GM21619 (cell line): ENCODE results near the gene CERKL.

Experiments
- ATAC-seq: cut with Tn5 transposase; IDR thresholded peaks from one replicate; pipeline ENCODE4 v1.9.1; 2021; ENCODE audit not compliant: unreplicated experiment

The CERKL gene

GRCh38 chr2:181628590-181629585 is 28.0 kb downstream of the CERKL start:
- no peak for ATAC-seq

DNA sequence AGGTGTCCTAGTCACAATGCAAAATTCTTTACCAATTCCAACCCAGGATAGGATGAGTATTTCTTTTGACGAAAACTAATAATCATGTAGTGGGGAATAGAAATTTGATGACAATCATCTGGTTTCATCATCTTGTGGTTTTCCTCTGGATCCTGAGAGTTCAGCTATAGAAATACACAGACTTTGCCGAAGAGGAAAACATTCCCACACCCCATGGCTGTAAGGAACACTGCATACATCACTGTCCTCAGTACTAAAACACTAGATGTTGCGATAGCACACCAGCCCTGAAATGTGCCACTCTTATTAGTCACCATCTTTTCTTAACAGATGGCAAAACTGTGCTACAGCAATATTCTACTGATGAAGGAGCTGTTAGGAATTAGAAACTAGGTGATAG is 29.4 kb downstream of the CERKL start:
- ATAC-seq: no peak

GRCh38 chr2:181626671-181627070 is 30.2 kb downstream of the CERKL start:
- ATAC-seq: no peak

DNA sequence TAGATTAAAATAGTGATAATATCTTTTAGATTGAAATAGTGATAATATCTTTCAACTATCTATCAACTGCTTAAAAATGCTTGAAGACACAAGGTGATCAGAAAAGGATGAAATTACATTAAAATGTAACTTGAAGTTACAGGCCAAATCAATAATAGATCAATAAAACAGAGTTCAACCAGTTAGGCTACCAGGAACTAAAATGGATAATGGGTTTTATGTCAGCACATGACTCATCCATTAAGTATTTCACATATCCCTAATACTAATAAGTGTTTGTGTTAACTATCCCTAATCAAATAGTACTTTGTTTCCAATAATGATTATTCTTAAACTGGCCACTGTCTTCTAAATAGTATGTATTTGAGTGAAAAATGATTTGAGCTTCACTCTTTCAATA is 33.7 kb downstream of the CERKL start:
- ATAC-seq: no peak

DNA sequence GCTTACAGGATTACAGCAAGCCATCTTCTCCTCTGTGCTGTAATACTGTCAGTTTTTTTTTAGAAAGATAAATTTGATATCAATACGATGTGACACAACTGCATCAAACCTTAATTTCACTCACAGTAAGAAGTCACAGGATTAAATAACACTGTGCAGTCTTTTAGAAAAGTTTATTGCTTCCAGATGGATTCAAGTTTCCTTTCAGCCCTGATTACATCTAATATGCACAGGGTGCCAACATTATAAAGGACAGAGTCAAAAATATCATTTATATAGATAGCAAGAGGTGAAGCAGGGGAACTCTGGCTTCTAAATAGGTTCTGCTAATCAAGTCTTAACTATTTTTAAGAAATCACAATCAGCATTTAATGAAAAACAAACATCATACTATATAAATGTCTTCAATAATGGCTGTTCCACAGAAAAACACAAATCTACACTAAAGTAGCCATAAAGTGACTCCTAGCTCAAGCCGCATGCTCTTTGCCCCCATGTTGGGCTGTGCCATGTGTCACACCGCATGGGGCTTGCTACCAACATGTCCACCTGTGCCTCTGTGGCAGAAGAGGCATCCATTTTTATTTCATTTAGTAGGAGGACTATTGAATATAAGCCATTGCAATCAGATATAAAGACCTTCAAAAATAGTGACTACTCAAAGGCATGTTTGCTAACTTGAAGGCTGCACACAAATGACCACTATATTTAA is 35.0 kb downstream of the CERKL start:
- ATAC-seq: no peak

- no peak for ATAC-seq
Measured at GRCh38 chr2:181619516-181619915, 37.4 kb downstream of the CERKL start.

- no peak for ATAC-seq
Measured at GRCh38 chr2:181616715-181617114, 40.2 kb downstream of the CERKL start.

DNA sequence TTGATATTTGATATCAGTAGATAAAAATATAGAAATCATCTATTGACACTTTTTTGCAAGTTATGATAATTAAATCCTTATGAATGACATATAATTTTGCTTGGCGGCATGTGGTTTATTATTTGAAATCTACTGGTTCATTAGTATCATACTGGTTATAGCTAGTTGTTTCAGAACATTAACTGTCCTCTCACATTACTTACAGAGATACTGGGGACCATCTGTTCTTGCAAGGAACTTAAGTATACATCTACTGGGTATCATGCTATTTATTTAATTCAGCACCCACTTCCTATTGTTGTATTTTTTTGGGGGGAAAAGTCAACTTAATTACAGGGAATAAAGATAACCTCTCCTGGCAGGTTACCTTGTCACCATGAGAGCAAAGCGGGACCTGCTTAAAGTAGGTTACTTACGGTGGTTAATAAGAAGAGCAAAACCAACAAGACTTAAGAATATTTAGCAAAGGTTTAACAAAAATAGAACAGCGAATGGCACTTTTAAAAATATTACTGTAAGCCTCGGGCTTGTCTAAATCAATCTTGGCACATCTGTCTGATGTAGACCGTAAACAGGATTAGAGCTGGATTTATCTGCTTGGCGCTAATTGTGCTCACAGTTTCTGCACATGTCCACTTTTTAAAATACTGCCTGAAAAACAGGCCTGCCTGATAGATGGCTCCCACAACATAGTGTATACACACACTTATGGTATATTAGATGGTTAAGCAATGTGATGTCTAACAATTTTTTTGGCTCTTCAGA is 41.8 kb downstream of the CERKL start:
- no peak for ATAC-seq

DNA sequence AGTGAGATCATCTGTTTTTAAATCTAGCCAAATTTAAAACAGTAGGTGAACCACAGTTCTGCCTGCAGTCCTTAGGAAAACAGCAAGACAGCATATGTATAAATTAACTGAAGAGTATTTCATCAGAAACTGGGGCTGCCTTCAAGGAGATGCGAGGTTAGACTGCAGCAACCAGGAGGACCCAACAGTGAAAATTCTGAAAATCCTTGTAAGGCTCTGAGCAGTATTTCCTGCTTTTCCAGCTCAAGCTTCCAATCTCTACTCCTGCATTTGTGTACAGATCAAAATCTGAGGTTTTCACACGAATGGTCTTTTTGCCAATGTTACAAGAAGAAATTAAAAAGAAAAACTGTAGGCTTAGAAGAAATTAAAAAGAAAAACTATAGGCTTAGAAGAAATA is 43.7 kb downstream of the CERKL start:
- no peak for ATAC-seq

DNA sequence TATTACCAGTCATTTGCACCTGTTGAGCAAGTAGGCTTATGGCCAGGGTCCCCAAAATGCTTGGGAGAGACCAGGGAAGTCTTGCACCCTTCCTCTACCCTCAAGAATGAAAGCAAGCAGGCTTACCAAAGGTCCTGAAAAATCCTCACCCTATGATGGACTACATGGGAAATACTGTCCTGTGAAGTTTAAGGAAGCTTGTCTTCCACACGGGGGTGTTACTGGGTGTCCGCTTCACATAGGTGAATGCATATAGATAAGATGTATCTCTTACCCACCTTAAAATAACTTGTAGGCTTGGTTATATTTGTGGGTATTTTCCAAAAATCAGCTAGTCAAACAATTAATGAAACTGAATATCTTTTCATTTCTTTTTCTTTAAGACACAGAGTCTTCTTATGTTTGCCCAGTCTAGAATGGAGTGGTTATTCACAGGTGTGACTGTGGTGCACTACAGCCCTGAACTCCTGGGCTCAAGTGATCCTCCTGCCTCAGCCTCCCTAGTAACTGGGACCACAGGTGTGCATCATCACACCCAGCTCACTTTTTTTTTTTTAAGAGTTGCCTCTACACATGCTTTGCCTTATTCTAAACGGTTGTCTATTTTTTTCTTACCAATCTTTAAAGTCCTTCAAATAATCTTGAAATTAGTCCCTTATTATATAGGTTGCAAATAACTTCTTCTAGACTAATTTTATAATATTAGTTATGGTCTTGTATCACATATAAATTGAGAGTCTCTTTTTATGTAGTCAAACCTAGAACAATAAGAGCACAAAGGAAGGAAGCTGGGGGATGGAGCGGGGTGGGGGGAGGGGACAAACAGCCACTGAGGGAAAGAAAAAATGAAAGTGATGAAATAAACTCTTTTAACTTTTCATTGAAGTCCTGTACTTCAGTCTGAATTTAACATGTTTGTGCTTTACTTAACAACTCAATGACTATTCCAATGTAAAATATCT is 49.0 kb downstream of the CERKL start:
- no peak for ATAC-seq

- ATAC-seq: no peak
Measured at GRCh38 chr2:181605889-181606837, 50.7 kb downstream of the CERKL start.

DNA sequence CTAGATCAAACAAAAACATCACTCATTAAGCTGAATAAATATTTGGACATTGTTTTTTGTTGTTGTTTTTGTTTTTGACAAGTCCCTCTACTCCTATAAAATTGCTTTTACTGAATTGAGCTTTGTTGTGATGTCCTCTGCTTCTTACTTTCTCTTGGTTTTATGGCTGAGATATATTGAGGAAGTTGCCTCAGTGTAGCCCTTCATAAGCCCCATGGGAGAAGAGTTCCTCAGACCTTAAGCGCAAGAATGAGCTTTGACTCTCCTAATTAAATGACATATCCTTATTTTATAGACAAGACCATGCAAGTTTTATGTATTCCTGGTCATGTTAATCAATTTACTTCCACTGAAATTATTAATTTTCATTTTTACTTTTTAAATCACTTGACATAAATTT is 54.9 kb downstream of the CERKL start:
- no peak for ATAC-seq

DNA sequence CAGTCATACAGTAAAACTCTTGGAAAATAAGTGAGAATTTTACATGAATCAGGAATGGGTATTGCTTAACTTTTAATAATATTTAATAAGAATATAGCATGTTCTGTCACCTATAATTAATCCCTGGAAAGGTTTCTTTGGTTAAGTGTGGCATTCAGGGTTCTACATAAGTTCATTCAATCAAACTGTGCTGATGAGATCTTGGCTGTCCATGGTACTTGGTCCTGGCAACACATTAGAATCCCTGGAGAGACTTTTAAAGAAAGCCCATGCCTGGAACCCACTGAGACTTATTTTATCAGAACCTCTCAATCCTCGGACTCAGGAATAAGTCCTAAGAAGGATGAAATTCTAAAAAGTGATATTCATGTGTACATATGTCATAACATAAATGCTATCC is 60.3 kb downstream of the CERKL start:
- no peak for ATAC-seq

DNA sequence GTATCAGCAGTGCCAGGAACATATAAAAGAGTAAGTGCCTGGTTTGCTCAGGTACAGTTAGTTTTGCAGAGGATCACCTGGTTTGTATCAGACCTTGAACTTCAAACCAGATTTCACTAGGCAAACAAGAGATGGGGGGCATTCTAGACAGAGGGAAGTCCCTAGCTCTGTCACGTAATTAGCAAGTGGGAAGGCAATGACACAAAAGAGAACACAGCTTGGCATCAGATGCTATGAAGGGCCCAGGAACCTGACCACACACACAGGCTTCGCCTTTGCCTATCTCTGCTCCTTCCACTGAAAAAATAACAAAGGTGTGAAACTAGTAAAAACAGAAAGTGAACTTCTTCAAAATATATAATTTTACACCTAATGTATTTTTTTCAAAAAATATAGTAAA is 62.6 kb downstream of the CERKL start:
- peak; percentile 48 for ATAC-seq

- no peak for ATAC-seq
Measured at GRCh38 chr2:181589779-181590178, 67.1 kb downstream of the CERKL start.

GRCh38 chr2:181588546-181588945 is 68.4 kb downstream of the CERKL start:
- ATAC-seq: no peak

- peak; percentile 95 for ATAC-seq
Measured at GRCh38 chr2:181586569-181587081, 70.3 kb downstream of the CERKL start.

DNA sequence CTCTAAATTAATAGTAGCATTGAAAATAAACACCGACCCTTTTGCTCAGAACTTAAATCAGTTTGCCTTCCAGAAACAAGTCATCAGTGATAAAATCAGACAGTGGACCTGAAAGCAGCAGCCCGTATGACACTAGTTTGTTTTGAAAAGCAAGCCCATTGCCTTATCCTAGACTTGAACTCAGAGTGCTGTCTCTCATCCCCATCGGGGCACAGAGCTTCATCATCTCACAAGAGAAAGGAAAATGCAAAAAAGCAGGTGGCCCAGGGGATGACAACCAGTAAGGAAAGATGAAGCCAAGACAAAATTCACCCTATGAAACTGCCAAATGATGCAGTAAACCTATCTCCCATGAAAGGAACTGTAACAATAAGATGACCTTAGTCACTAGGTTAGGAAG is 71.2 kb downstream of the CERKL start:
- no peak for ATAC-seq

DNA sequence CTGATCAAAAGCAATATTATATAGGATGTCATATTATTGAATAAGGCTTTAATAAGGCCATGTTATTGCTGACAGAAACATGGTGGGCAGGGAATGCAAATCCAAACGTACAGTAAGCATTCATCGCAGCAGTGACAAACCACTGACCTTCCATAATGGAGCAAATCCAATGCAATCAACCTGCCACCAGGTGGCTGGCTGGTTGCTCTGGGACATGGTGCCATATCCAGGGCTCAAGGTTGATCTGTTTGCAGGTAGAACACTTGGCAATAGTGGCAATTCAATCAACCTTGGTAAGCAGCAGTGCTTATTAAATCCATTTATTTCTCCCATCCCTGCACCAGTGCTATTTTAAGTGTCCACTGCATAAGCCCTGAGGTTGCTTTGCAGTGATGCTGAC is 75.4 kb downstream of the CERKL start:
- no peak for ATAC-seq
